IMR-90 (cell line): ENCODE measurements around the gene NXN. TPM values are rescaled to one million over a fixed set of nuclear protein-coding genes. Genes with fewer than 3 reads are reported as not detected.
A peak's percentile ranks its signal among the peaks of the same experiment; 100 is the strongest.

Source experiments
- ATAC-seq: fragments of 200-7000 bp; cut with Tn5 transposase; 2 replicates; pipeline ENCODE4 v1.9.1; 2020; ENCODE audit warnings: low read depth, mild to moderate bottlenecking, moderate library complexity
- BruUV-seq: library from RNA; stranded (reverse); fragments of 400-500 nt; replicated peaks from 2 replicates; lab custom pipeline; 2021; lab: Mats Ljungman, UMichigan
- CTCF ChIA-PET: fragments of 300-600 bp; formaldehyde crosslinking; extraction: SDS; loops from one replicate; lab custom pipeline; 2021; ENCODE audit warnings: antibody characterized with exemption; lab: Yijun Ruan, JAX
- POLR2A ChIA-PET: fragments of 300-600 bp; sonication (Branson Sonifier 250); formaldehyde crosslinking; loops from one replicate; lab custom pipeline; 2022; ENCODE audit warnings: antibody characterized with exemption; ENCODE audit not compliant: unreplicated experiment; lab: Charles Lee
- DNase-seq: peaks from one replicate; pipeline ENCODE4 v3.0.0; 2013
- H2AFZ ChIP-seq: replicated peaks from 2 replicates; pipeline ENCODE3; 2013; ENCODE audit warnings: low read length, mild to moderate bottlenecking; ENCODE audit not compliant: poor library complexity
- H2AK5ac ChIP-seq: 2 replicates; pipeline ENCODE4 v1.6.1; 2013; ENCODE audit warnings: low read depth, low read length, inconsistent platforms
- H2AK9ac ChIP-seq: replicated peaks from 2 replicates; pipeline ENCODE3; 2013; ENCODE audit warnings: mild to moderate bottlenecking, low read depth, low read length, moderate library complexity; ENCODE audit not compliant: poor library complexity
- H2BK120ac ChIP-seq: 2 replicates; pipeline ENCODE4 v1.6.1; 2013; ENCODE audit warnings: low read depth, low read length, inconsistent platforms
- H2BK15ac ChIP-seq: 3 replicates; pipeline ENCODE4 v1.6.1; 2013; ENCODE audit warnings: low read depth, low read length, inconsistent platforms
- H2BK20ac ChIP-seq: 2 replicates; pipeline ENCODE4 v1.6.1; 2013; ENCODE audit warnings: low read depth, mild to moderate bottlenecking, inconsistent platforms, low read length, moderate library complexity
- H2BK5ac ChIP-seq: 2 replicates; pipeline ENCODE4 v1.6.1; 2013; ENCODE audit warnings: mild to moderate bottlenecking, low read depth, low read length, inconsistent platforms; ENCODE audit not compliant: poor library complexity, severe bottlenecking
- H3K14ac ChIP-seq: replicated peaks from 2 replicates; pipeline ENCODE4 v1.6.1; 2013; ENCODE audit warnings: low read depth, low read length, inconsistent platforms
- H3K18ac ChIP-seq: 2 replicates; pipeline ENCODE4 v1.6.1; 2013; ENCODE audit warnings: low read depth, low read length, control low read depth
- H3K23ac ChIP-seq: 2 replicates; pipeline ENCODE4 v1.6.1; 2013; ENCODE audit warnings: low read depth, low read length, inconsistent platforms
- H3K27ac ChIP-seq: 2 replicates; pipeline ENCODE4 v1.5.1; 2013; ENCODE audit warnings: mild to moderate bottlenecking, control low read depth, low read length; ENCODE audit not compliant: insufficient read depth
- H3K27me3 ChIP-seq: 2 replicates; pipeline ENCODE4 v1.6.1; 2013; ENCODE audit warnings: low read length; ENCODE audit not compliant: control insufficient read depth, insufficient read depth
- H3K36me3 ChIP-seq: 2 replicates; pipeline ENCODE4 v1.6.1; 2013; ENCODE audit warnings: low read length, mixed read lengths; ENCODE audit not compliant: control insufficient read depth, insufficient read depth
- H3K4ac ChIP-seq: 2 replicates; pipeline ENCODE4 v1.6.1; 2013; ENCODE audit warnings: low read depth, low read length, inconsistent platforms
- H3K4me1 ChIP-seq: 2 replicates; pipeline ENCODE4 v1.6.1; 2013; ENCODE audit warnings: low read length, mixed read lengths; ENCODE audit not compliant: control insufficient read depth, insufficient read depth
- H3K4me2 ChIP-seq: 2 replicates; pipeline ENCODE4 v1.6.1; 2013; ENCODE audit warnings: low read depth, mild to moderate bottlenecking, control low read depth, low read length, moderate library complexity
- H3K4me3 ChIP-seq: 2 replicates; pipeline ENCODE4 v1.5.1; 2013; ENCODE audit warnings: low read depth, mild to moderate bottlenecking, control low read depth, low read length, moderate library complexity; ENCODE audit not compliant: insufficient read depth
- H3K56ac ChIP-seq: 2 replicates; pipeline ENCODE4 v1.6.1; 2013; ENCODE audit warnings: low read length, inconsistent platforms; ENCODE audit not compliant: insufficient read depth; ENCODE audit errors: extremely low read depth
- H3K79me1 ChIP-seq, 2 experiments: 2 replicates each; pipeline ENCODE4 v1.6.1; 2013; ENCODE audit warnings: low read length in 2 of 2, inconsistent platforms in 1 of 2, low read depth in 1 of 2
- H3K9ac ChIP-seq: 2 replicates; pipeline ENCODE4 v1.6.1; 2013; ENCODE audit warnings: low read depth, low read length, control low read depth
- H3K9me1 ChIP-seq: 2 replicates; pipeline ENCODE4 v1.6.1; 2013; ENCODE audit warnings: low read length, inconsistent platforms; ENCODE audit not compliant: insufficient read depth
- H3K9me3 ChIP-seq: 2 replicates; pipeline ENCODE4 v1.6.1; 2013; ENCODE audit warnings: low read length; ENCODE audit not compliant: control insufficient read depth, insufficient read depth
- H4K20me1 ChIP-seq: 2 replicates; pipeline ENCODE4 v1.6.1; 2013; ENCODE audit warnings: low read length, inconsistent platforms; ENCODE audit not compliant: insufficient read depth
- H4K5ac ChIP-seq: 2 replicates; pipeline ENCODE4 v1.6.1; 2013; ENCODE audit warnings: mild to moderate bottlenecking, low read depth, low read length, control low read depth
- H4K8ac ChIP-seq, 2 experiments: 2 replicates each; pipeline ENCODE4 v1.6.1; 2013; ENCODE audit warnings: low read depth in 2 of 2, low read length in 2 of 2, control low read depth in 1 of 2, inconsistent platforms in 1 of 2
- H4K91ac ChIP-seq: 2 replicates; pipeline ENCODE4 v1.6.1; 2013; ENCODE audit warnings: low read depth, low read length, inconsistent platforms; ENCODE audit not compliant: insufficient read depth
- BHLHE40 ChIP-seq: fragments of 150-350 bp; IDR thresholded peaks from 2 replicates; pipeline ENCODE4 v1.6.1; 2016; ENCODE audit warnings: mild to moderate bottlenecking, low read depth, low read length
- RCOR1 ChIP-seq: IDR thresholded peaks from 2 replicates; pipeline ENCODE4 v1.6.1; 2012; ENCODE audit warnings: mild to moderate bottlenecking, low read length, improper control_type of control experiment; ENCODE audit not compliant: insufficient replicate concordance
- RFX5 ChIP-seq: IDR thresholded peaks from 2 replicates; pipeline ENCODE4 v1.8.0; 2012; ENCODE audit warnings: low read depth, mild to moderate bottlenecking, low read length, moderate library complexity
- WGBS, 2 experiments: methylation state at CpG; one replicate each; pipeline versions ENCODE4 v1.1.5 to v1.1.7; 2013; ENCODE audit warnings: missing lambda C conversion rate in 2 of 2; ENCODE audit not compliant: insufficient read length in 1 of 2; ENCODE audit errors: extremely low coverage in 2 of 2; 5-methylcytosine and 5-hydroxymethylcytosine counted together
- dilution Hi-C: fragments of 300-500 bp; cut with HindIII; formaldehyde crosslinking; loops from one replicate; pipeline ENCODE4 v1.14.3; 2018; ENCODE audit warnings: low sequenced_read_pairs; ENCODE audit not compliant: unreplicated experiment
- in situ Hi-C: fragments of 300-500 bp; cut with MboI; formaldehyde crosslinking; loops from 3 replicates; pipeline ENCODE4 v1.14.3; 2019; ENCODE audit warnings: low sequenced_read_pairs, inconsistent platforms, mixed read lengths
- intact Hi-C: fragments of 100-400 bp; cut with micrococcal nuclease; formaldehyde crosslinking; loops from 2 replicates; pipeline ENCODE4 v1.10.0; 2022
- polyA plus RNA-seq, 3 experiments: library from polyadenylated mRNA; depleted of rRNA; stranded (reverse); fragments of >200 nt; gene quantifications; 2 replicates each; pipeline ENCODE4 v1.2.3, GENCODE V29; 2012; ENCODE audit warnings: low replicate concordance in 1 of 3
- total RNA-seq: library from RNA; depleted of rRNA; stranded (reverse); fragments of >200 nt; gene quantifications from 2 replicates; pipeline ENCODE4 v1.2.3, GENCODE V29; 2012
- TF ChIP-seq, protein P1 (sequence below): fragments of 150-350 bp; IDR thresholded peaks from 2 replicates; pipeline ENCODE4 v1.6.1; 2016; ENCODE audit warnings: low read depth, mild to moderate bottlenecking, low read length, moderate library complexity, borderline replicate concordance
- TF ChIP-seq, protein P2 (sequence below): fragments of 150-350 bp; IDR thresholded peaks from 2 replicates; pipeline ENCODE4 v1.6.1; 2017; ENCODE audit warnings: mild to moderate bottlenecking, antibody characterized with exemption, low read length, low read depth

Gene NXN
- total and polyA plus RNA-seq, 2 of the 4 experiments (the other 2 are of a cell fraction) = 52.5 to 116 TPM

DNA sequence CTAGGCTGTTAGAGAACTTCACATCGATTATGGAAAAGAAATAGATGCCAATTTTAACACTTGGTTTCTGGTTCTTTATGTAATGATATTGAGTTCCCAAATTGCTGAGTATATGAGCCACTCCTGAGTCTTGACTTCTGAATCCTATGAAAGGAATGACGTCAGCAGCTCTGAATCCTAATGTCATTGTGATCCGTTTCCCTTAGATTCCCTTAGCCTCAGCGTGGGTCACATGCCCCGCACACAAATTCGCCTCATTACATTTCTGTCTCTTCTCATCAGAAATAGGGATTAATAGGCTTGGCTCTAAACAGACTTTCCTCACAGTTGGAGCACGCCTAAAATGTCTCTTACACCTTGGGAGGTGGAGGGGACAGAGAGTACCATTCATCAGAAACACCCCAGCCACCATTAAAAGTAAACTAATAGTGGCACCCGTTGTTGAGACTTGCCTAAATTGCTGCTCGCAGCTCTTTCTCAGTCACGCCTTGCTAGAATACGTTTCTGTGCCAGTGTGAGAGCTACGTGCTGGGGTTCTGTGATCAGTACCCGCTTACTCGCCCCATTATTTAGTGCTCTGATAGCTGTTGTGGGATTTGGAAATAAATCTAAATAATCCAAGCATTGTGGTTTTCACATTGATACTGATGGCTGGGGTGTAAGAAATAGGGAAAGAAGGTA is 190.3 kb downstream of the NXN start:
- peaks cover 24 to 50% of the 10 kb centered on the region in 2 experiments for H3K79me1 ChIP-seq
- H3K27ac ChIP-seq = no peak overlapping the region
- TF ChIP-seq, protein P1, sequence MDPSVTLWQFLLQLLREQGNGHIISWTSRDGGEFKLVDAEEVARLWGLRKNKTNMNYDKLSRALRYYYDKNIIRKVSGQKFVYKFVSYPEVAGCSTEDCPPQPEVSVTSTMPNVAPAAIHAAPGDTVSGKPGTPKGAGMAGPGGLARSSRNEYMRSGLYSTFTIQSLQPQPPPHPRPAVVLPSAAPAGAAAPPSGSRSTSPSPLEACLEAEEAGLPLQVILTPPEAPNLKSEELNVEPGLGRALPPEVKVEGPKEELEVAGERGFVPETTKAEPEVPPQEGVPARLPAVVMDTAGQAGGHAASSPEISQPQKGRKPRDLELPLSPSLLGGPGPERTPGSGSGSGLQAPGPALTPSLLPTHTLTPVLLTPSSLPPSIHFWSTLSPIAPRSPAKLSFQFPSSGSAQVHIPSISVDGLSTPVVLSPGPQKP = no peak
- TF ChIP-seq, protein P2, sequence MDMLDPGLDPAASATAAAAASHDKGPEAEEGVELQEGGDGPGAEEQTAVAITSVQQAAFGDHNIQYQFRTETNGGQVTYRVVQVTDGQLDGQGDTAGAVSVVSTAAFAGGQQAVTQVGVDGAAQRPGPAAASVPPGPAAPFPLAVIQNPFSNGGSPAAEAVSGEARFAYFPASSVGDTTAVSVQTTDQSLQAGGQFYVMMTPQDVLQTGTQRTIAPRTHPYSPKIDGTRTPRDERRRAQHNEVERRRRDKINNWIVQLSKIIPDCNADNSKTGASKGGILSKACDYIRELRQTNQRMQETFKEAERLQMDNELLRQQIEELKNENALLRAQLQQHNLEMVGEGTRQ = peak; percentile 63
- no peak for TF ChIP-seq RFX5
- TF ChIP-seq BHLHE40 = no peak
- no peak for TF ChIP-seq RCOR1
- H3K18ac ChIP-seq = no peak overlapping the region
- BruUV-seq = no TSS peak
- peaks cover 19% of the 10 kb centered on the region for H4K20me1 ChIP-seq
- no peak overlapping the region for H4K91ac ChIP-seq
- ChIA-PET POLR2A (no interaction called here), CTCF (interaction anchor here (0.5 to 0.6 kb wide), 2 partner anchors 141 to 172 kb away, joined by 3 read pairs; no protein-coding TSS in a partner anchor)
- H3K14ac ChIP-seq = no peak overlapping the region
- no peaks in the 10 kb centered on the region for H3K27me3 ChIP-seq
- no peak overlapping the region for H4K5ac ChIP-seq
- H3K56ac ChIP-seq = no peak overlapping the region
- H4K8ac ChIP-seq = no peak overlapping the region
- 80% methylated on average over 1 of the region's 14 CpGs; no CpG with 5 or more reads in 1 of the 2 experiments for WGBS, 2 experiments
- in situ Hi-C loops (loop anchor here (5.0 kb wide), 1 partner anchor 193 kb away; no protein-coding TSS in a partner anchor), dilution Hi-C loops (loop anchor here (25.0 kb wide), 1 partner anchor 198 kb away; the partner anchor contains the start of genes NXN and TIMM22), intact Hi-C loops (no loop called here)
- ATAC-seq = no peak
- H2BK15ac ChIP-seq = no peak overlapping the region
- peak overlapping the region; percentile 16; the same call in 1 of the 2 replicates for H3K23ac ChIP-seq
- no peak overlapping the region for H3K4me2 ChIP-seq
- H3K36me3 ChIP-seq = peaks cover 30% of the 10 kb centered on the region
- no peak overlapping the region for H2BK5ac ChIP-seq
- peaks cover 7% of the 10 kb centered on the region; the same call in 1 of the 2 replicates for H3K9me1 ChIP-seq
- H3K9ac ChIP-seq = no peak overlapping the region
- peaks cover 8% of the 10 kb centered on the region; the same call in 1 of the 2 replicates for H3K4me1 ChIP-seq
- no peak overlapping the region for H3K4me3 ChIP-seq
- H3K9me3 ChIP-seq = no peaks in the 10 kb centered on the region
- H3K4ac ChIP-seq = 0 out of 2 replicates have a peak overlapping the region, but pooled peaks have one; percentile 35
- no peak overlapping the region for H2AK9ac ChIP-seq
- no peak overlapping the region for H2BK20ac ChIP-seq
- peak; percentile 65 for DNase-seq
- H2AFZ ChIP-seq = no peak overlapping the region
- H2BK120ac ChIP-seq = no peak overlapping the region
- H2AK5ac ChIP-seq = no peak overlapping the region
